Measurements from ENCODE around the gene POU5F1. TPM values are rescaled to one million over a fixed set of nuclear protein-coding genes. Genes with fewer than 3 reads are reported as not detected.
"Not testable (repeated sequence)": the region's sequence is repeated elsewhere in the genome, so short reads cannot be mapped to it uniquely, and the experiment has no call there.

POU5F1 gene
- total RNA-seq, 1 experiment from 2014 or later, result not detected

DNA sequence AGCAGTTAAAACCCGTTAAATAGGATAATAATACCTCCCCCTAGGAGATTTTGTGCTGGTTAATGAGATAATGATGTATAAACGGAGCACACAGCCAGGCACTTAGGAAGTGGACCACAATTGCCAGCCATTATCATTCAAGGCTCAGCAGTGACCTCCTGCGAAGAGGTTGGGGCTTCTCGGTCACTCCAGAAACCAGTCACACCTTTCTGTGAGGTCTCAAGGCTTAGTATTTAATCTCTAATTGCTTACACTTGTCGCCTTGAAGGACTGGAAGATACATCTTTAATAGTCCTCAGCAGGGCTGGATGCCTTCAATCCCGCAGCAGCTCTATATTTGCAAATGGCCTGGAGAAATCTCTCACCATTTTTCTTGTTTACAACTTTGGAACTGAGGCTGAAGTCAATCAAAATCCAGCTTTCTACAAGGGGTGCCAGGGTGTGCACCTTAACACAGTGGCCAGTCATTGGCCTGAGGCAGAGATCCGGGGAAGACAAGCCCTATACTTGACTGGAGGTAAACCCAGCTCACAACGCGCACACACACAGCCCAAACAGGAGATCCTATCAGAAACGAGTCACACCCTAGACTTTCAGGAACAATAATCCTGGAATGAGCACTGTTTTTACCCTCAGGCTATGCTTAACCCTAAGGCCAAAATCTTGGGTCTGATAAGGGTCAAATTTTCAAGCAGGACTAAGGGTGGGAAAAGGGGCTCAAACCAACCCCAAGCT is 1.2 kb downstream of the POU5F1 start:
- no peak overlapping the region for H3K4me3 ChIP-seq (ENCODE audit: low read depth, low read length, poor library complexity, severe bottlenecking)
- no peaks in the 10 kb centered on the region for H3K9me3 ChIP-seq (ENCODE audit: low read depth, low read length, poor library complexity, severe bottlenecking)
- BruUV-seq (replicated peaks), result no TSS peak
- intact Hi-C loops (cut with micrococcal nuclease; ENCODE audit: unreplicated experiment), result no loop called here
- ChIA-PET CTCF (interaction anchor here (0.6 kb wide), 1 partner anchor 32 kb away, joined by 3 read pairs; no protein-coding TSS in a partner anchor), POLR2A (ENCODE audit: low non-redundant PET) (interaction anchor here (0.6 kb wide), 1 partner anchor 877 kb away, joined by 3 read pairs; no protein-coding TSS in a partner anchor)
- H3K4me1 ChIP-seq (ENCODE audit: insufficient read depth, low read length, poor library complexity, severe bottlenecking), result no peaks in the 10 kb centered on the region
- TF ChIP-seq, protein P1, sequence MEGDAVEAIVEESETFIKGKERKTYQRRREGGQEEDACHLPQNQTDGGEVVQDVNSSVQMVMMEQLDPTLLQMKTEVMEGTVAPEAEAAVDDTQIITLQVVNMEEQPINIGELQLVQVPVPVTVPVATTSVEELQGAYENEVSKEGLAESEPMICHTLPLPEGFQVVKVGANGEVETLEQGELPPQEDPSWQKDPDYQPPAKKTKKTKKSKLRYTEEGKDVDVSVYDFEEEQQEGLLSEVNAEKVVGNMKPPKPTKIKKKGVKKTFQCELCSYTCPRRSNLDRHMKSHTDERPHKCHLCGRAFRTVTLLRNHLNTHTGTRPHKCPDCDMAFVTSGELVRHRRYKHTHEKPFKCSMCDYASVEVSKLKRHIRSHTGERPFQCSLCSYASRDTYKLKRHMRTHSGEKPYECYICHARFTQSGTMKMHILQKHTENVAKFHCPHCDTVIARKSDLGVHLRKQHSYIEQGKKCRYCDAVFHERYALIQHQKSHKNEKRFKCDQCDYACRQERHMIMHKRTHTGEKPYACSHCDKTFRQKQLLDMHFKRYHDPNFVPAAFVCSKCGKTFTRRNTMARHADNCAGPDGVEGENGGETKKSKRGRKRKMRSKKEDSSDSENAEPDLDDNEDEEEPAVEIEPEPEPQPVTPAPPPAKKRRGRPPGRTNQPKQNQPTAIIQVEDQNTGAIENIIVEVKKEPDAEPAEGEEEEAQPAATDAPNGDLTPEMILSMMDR (conservative IDR thresholded peaks at IDR 0.05; ENCODE audit: low read depth, low read length), result no peak
- no peak for TF ChIP-seq EZH2 (IDR thresholded peaks at IDR 0.05; ENCODE audit: borderline replicate concordance, low read depth, low read length, poor library complexity, severe bottlenecking)
- DNase-seq (ENCODE audit: low spot score), result no peak
- H3K27me3 ChIP-seq (replicated peaks; ENCODE audit: insufficient read depth, low read depth, low read length, poor library complexity), result no peaks in the 10 kb centered on the region
- H3K27ac ChIP-seq (ENCODE audit: low read depth, low read length, poor library complexity, severe bottlenecking), result no peak overlapping the region
- no peaks in the 10 kb centered on the region for H3K36me3 ChIP-seq (ENCODE audit: insufficient read depth, low read length, poor library complexity, severe bottlenecking)

DNA sequence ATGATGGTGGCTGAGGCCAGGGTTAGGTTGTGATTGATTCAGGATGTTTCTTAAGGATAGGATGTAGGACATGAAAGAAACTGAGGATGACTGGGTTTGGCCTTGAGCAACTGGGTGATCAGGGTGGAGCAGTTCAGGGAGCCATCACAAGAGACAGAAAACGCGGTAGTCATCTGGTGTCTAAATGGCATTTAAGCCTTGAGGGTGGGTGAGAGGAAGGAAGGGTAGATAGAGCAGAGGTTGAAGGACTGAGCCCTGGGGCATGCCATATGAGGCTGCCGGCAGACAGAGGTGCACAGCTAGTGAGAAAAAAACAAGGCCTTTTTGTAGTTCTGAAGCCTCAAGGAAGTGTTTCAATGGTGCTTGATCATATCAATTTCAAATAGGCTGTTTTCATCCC is 1.9 kb downstream of the POU5F1 start:
- no peak overlapping the region for H3K27ac ChIP-seq (ENCODE audit: low read depth, low read length, poor library complexity, severe bottlenecking)
- H3K27me3 ChIP-seq (replicated peaks; ENCODE audit: insufficient read depth, low read depth, low read length, poor library complexity), result no peaks in the 10 kb centered on the region
- POLR2A ChIA-PET (ENCODE audit: low non-redundant PET), result interaction anchor here (0.7 kb wide), 1 partner anchor 380 kb away, joined by 3 read pairs; no protein-coding TSS in a partner anchor
- H3K4me1 ChIP-seq (ENCODE audit: insufficient read depth, low read length, poor library complexity, severe bottlenecking), result no peaks in the 10 kb centered on the region
- no peaks in the 10 kb centered on the region for H3K9me3 ChIP-seq (ENCODE audit: low read depth, low read length, poor library complexity, severe bottlenecking)
- no peak for TF ChIP-seq EZH2 (IDR thresholded peaks at IDR 0.05; ENCODE audit: borderline replicate concordance, low read depth, low read length, poor library complexity, severe bottlenecking)
- TF ChIP-seq, protein P1 (conservative IDR thresholded peaks at IDR 0.05; ENCODE audit: low read depth, low read length), result no peak
- intact Hi-C loops (cut with micrococcal nuclease; ENCODE audit: unreplicated experiment), result no loop called here
- no peak for DNase-seq (ENCODE audit: low spot score)
- BruUV-seq (replicated peaks), result no TSS peak
- no peak overlapping the region for H3K4me3 ChIP-seq (ENCODE audit: low read depth, low read length, poor library complexity, severe bottlenecking)
- CTCF ChIA-PET, result no interaction called here
- peaks cover 1% of the 10 kb centered on the region for H3K36me3 ChIP-seq (ENCODE audit: insufficient read depth, low read length, poor library complexity, severe bottlenecking)

DNA sequence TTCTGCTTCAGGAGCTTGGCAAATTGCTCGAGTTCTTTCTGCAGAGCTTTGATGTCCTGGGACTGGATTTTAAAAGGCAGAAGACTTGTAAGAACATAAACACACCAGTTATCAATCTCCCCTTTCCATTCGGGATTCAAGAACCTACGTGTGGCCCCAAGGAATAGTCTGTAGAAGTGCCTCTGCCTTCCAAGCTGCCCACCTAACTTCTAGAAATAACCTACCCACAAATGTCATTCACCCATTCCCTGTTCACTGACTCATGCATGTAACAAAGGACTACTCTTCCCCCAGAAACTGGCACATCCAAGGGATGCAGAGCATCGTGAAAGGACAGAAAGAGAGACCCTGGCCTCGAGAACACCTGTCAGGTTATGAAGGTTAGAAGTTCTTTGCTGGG is 4.5 kb downstream of the POU5F1 start:
- ChIA-PET POLR2A (ENCODE audit: low non-redundant PET) (no interaction called here), CTCF (interaction anchor here (0.5 kb wide), 1 partner anchor 26 kb away, joined by 3 read pairs; no protein-coding TSS in a partner anchor)

DNA sequence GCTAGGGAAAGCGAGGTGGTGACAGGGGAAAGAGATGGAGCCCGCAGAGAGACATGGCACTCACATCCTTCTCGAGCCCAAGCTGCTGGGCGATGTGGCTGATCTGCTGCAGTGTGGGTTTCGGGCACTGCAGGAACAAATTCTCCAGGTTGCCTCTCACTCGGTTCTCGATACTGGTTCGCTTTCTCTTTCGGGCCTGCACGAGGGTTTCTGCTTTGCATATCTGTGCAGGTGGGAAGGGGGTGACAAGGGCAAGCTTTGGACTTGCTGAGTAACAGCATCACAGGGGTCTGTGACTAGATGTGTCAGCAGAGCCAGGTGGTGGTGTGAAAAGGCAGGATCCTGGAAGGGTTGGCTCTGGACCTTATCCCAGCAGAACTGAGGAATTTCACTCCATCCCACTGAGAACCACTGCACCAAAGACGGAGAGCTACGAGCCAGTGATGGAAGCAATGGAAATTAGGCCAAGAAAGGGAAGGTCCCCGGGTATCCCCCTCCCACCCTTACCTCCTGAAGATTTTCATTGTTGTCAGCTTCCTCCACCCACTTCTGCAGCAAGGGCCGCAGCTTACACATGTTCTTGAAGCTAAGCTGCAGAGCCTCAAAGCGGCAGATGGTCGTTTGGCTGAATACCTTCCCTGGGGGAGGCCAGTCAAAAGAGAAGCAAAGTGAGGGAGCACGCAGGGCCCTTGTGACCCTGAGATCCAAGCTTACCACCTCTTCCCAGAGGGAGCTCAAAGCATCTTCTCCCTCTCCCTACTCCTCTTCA is 5.2 kb downstream of the POU5F1 start:
- DNase-seq (ENCODE audit: low spot score); H3K4me3 ChIP-seq (ENCODE audit: low read depth, low read length, poor library complexity, severe bottlenecking); POLR2A ChIA-PET (ENCODE audit: low non-redundant PET); H3K9me3 ChIP-seq (ENCODE audit: low read depth, low read length, poor library complexity, severe bottlenecking); H3K27ac ChIP-seq (ENCODE audit: low read depth, low read length, poor library complexity, severe bottlenecking); BruUV-seq (replicated peaks); H3K4me1 ChIP-seq (ENCODE audit: insufficient read depth, low read length, poor library complexity, severe bottlenecking); intact Hi-C loops (cut with micrococcal nuclease; ENCODE audit: unreplicated experiment); H3K27me3 ChIP-seq (replicated peaks; ENCODE audit: insufficient read depth, low read depth, low read length, poor library complexity); CTCF ChIA-PET: not testable (repeated sequence)
- H3K36me3 ChIP-seq (ENCODE audit: insufficient read depth, low read length, poor library complexity, severe bottlenecking), result peaks cover 21% of the 10 kb centered on the region

More for the DNA sequence above, 4.5 kb downstream of the POU5F1 start:
- Histone ChIP-seq H3K36me3 (ENCODE audit: insufficient read depth, low read length, poor library complexity, severe bottlenecking) (peaks cover 19% of the 10 kb centered on the region), H3K4me3 (ENCODE audit: low read depth, low read length, poor library complexity, severe bottlenecking) (no peak overlapping the region), H3K4me1 (ENCODE audit: insufficient read depth, low read length, poor library complexity, severe bottlenecking) (no peaks in the 10 kb centered on the region), H3K9me3 (ENCODE audit: low read depth, low read length, poor library complexity, severe bottlenecking) (no peaks in the 10 kb centered on the region), H3K27ac (ENCODE audit: low read depth, low read length, poor library complexity, severe bottlenecking) (no peak overlapping the region), H3K27me3 (replicated peaks; ENCODE audit: insufficient read depth, low read depth, low read length, poor library complexity) (no peaks in the 10 kb centered on the region)
- DNase-seq (ENCODE audit: low spot score), result no peak
- no TSS peak for BruUV-seq (replicated peaks)
- intact Hi-C loops (cut with micrococcal nuclease; ENCODE audit: unreplicated experiment), result no loop called here
- no peak for TF ChIP-seq EZH2 (IDR thresholded peaks at IDR 0.05; ENCODE audit: borderline replicate concordance, low read depth, low read length, poor library complexity, severe bottlenecking)
- TF ChIP-seq, protein P1 (conservative IDR thresholded peaks at IDR 0.05; ENCODE audit: low read depth, low read length), result no peak

DNA sequence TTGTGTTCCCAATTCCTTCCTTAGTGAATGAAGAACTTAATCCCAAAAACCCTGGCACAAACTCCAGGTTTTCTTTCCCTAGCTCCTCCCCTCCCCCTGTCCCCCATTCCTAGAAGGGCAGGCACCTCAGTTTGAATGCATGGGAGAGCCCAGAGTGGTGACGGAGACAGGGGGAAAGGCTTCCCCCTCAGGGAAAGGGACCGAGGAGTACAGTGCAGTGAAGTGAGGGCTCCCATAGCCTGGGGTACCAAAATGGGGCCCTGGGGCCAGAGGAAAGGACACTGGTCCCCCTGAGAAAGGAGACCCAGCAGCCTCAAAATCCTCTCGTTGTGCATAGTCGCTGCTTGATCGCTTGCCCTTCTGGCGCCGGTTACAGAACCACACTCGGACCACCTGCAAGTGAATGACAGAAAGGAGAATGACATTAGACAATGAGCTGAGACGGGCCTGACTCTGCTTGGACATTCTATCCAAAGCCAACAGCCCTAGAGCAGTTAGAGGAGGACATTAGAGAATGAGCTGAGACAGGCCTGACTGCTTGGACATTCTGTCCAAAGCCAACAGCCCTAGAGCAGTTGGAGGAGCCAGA is 5.9 kb downstream of the POU5F1 start:
- H3K4me3 ChIP-seq (ENCODE audit: low read depth, low read length, poor library complexity, severe bottlenecking); intact Hi-C loops (cut with micrococcal nuclease; ENCODE audit: unreplicated experiment); H3K9me3 ChIP-seq (ENCODE audit: low read depth, low read length, poor library complexity, severe bottlenecking); DNase-seq (ENCODE audit: low spot score); CTCF ChIA-PET; H3K4me1 ChIP-seq (ENCODE audit: insufficient read depth, low read length, poor library complexity, severe bottlenecking); H3K27ac ChIP-seq (ENCODE audit: low read depth, low read length, poor library complexity, severe bottlenecking); H3K27me3 ChIP-seq (replicated peaks; ENCODE audit: insufficient read depth, low read depth, low read length, poor library complexity); POLR2A ChIA-PET (ENCODE audit: low non-redundant PET); BruUV-seq (replicated peaks): not testable (repeated sequence)
- peaks cover 21% of the 10 kb centered on the region for H3K36me3 ChIP-seq (ENCODE audit: insufficient read depth, low read length, poor library complexity, severe bottlenecking)

Measured in A673 (cell line).